IMR-90 (cell line): Measurements from ENCODE around the gene SYDE2. TPM values are rescaled to one million over a fixed set of nuclear protein-coding genes. Genes with fewer than 3 reads are reported as not detected.

Experiments
- ATAC-seq: fragments of 200-7000 bp; cut with Tn5 transposase; 2 replicates; pipeline ENCODE4 v1.9.1; 2020; ENCODE audit warnings: low read depth, mild to moderate bottlenecking, moderate library complexity
- BruUV-seq: library from RNA; stranded (reverse); fragments of 400-500 nt; replicated peaks from 2 replicates; lab custom pipeline; 2021; lab: Mats Ljungman, UMichigan
- CTCF ChIA-PET: fragments of 300-600 bp; formaldehyde crosslinking; extraction: SDS; loops from one replicate; lab custom pipeline; 2021; ENCODE audit warnings: antibody characterized with exemption; lab: Yijun Ruan, JAX
- POLR2A ChIA-PET: fragments of 300-600 bp; sonication (Branson Sonifier 250); formaldehyde crosslinking; loops from one replicate; lab custom pipeline; 2022; ENCODE audit warnings: antibody characterized with exemption; ENCODE audit not compliant: unreplicated experiment; lab: Charles Lee
- DNase-seq: peaks from one replicate; pipeline ENCODE4 v3.0.0; 2013
- H2AFZ ChIP-seq: replicated peaks from 2 replicates; pipeline ENCODE3; 2013; ENCODE audit warnings: low read length, mild to moderate bottlenecking; ENCODE audit not compliant: poor library complexity
- H2AK5ac ChIP-seq: 2 replicates; pipeline ENCODE4 v1.6.1; 2013; ENCODE audit warnings: low read depth, low read length, inconsistent platforms
- H2AK9ac ChIP-seq: replicated peaks from 2 replicates; pipeline ENCODE3; 2013; ENCODE audit warnings: mild to moderate bottlenecking, low read depth, low read length, moderate library complexity; ENCODE audit not compliant: poor library complexity
- H2BK120ac ChIP-seq: 2 replicates; pipeline ENCODE4 v1.6.1; 2013; ENCODE audit warnings: low read depth, low read length, inconsistent platforms
- H2BK15ac ChIP-seq: 3 replicates; pipeline ENCODE4 v1.6.1; 2013; ENCODE audit warnings: low read depth, low read length, inconsistent platforms
- H2BK20ac ChIP-seq: 2 replicates; pipeline ENCODE4 v1.6.1; 2013; ENCODE audit warnings: low read depth, mild to moderate bottlenecking, inconsistent platforms, low read length, moderate library complexity
- H2BK5ac ChIP-seq: 2 replicates; pipeline ENCODE4 v1.6.1; 2013; ENCODE audit warnings: mild to moderate bottlenecking, low read depth, low read length, inconsistent platforms; ENCODE audit not compliant: poor library complexity, severe bottlenecking
- H3K14ac ChIP-seq: replicated peaks from 2 replicates; pipeline ENCODE4 v1.6.1; 2013; ENCODE audit warnings: low read depth, low read length, inconsistent platforms
- H3K18ac ChIP-seq: 2 replicates; pipeline ENCODE4 v1.6.1; 2013; ENCODE audit warnings: low read depth, low read length, control low read depth
- H3K23ac ChIP-seq: 2 replicates; pipeline ENCODE4 v1.6.1; 2013; ENCODE audit warnings: low read depth, low read length, inconsistent platforms
- H3K27ac ChIP-seq: 2 replicates; pipeline ENCODE4 v1.5.1; 2013; ENCODE audit warnings: mild to moderate bottlenecking, control low read depth, low read length; ENCODE audit not compliant: insufficient read depth
- H3K27me3 ChIP-seq: 2 replicates; pipeline ENCODE4 v1.6.1; 2013; ENCODE audit warnings: low read length; ENCODE audit not compliant: control insufficient read depth, insufficient read depth
- H3K36me3 ChIP-seq: 2 replicates; pipeline ENCODE4 v1.6.1; 2013; ENCODE audit warnings: low read length, mixed read lengths; ENCODE audit not compliant: control insufficient read depth, insufficient read depth
- H3K4ac ChIP-seq: 2 replicates; pipeline ENCODE4 v1.6.1; 2013; ENCODE audit warnings: low read depth, low read length, inconsistent platforms
- H3K4me1 ChIP-seq: 2 replicates; pipeline ENCODE4 v1.6.1; 2013; ENCODE audit warnings: low read length, mixed read lengths; ENCODE audit not compliant: control insufficient read depth, insufficient read depth
- H3K4me2 ChIP-seq: 2 replicates; pipeline ENCODE4 v1.6.1; 2013; ENCODE audit warnings: low read depth, mild to moderate bottlenecking, control low read depth, low read length, moderate library complexity
- H3K4me3 ChIP-seq: 2 replicates; pipeline ENCODE4 v1.5.1; 2013; ENCODE audit warnings: low read depth, mild to moderate bottlenecking, control low read depth, low read length, moderate library complexity; ENCODE audit not compliant: insufficient read depth
- H3K56ac ChIP-seq: 2 replicates; pipeline ENCODE4 v1.6.1; 2013; ENCODE audit warnings: low read length, inconsistent platforms; ENCODE audit not compliant: insufficient read depth; ENCODE audit errors: extremely low read depth
- H3K79me1 ChIP-seq, 2 experiments: 2 replicates each; pipeline ENCODE4 v1.6.1; 2013; ENCODE audit warnings: low read length in 2 of 2, inconsistent platforms in 1 of 2, low read depth in 1 of 2
- H3K9ac ChIP-seq: 2 replicates; pipeline ENCODE4 v1.6.1; 2013; ENCODE audit warnings: low read depth, low read length, control low read depth
- H3K9me1 ChIP-seq: 2 replicates; pipeline ENCODE4 v1.6.1; 2013; ENCODE audit warnings: low read length, inconsistent platforms; ENCODE audit not compliant: insufficient read depth
- H3K9me3 ChIP-seq: 2 replicates; pipeline ENCODE4 v1.6.1; 2013; ENCODE audit warnings: low read length; ENCODE audit not compliant: control insufficient read depth, insufficient read depth
- H4K20me1 ChIP-seq: 2 replicates; pipeline ENCODE4 v1.6.1; 2013; ENCODE audit warnings: low read length, inconsistent platforms; ENCODE audit not compliant: insufficient read depth
- H4K5ac ChIP-seq: 2 replicates; pipeline ENCODE4 v1.6.1; 2013; ENCODE audit warnings: mild to moderate bottlenecking, low read depth, low read length, control low read depth
- H4K8ac ChIP-seq, 2 experiments: 2 replicates each; pipeline ENCODE4 v1.6.1; 2013; ENCODE audit warnings: low read depth in 2 of 2, low read length in 2 of 2, control low read depth in 1 of 2, inconsistent platforms in 1 of 2
- H4K91ac ChIP-seq: 2 replicates; pipeline ENCODE4 v1.6.1; 2013; ENCODE audit warnings: low read depth, low read length, inconsistent platforms; ENCODE audit not compliant: insufficient read depth
- BHLHE40 ChIP-seq: fragments of 150-350 bp; IDR thresholded peaks from 2 replicates; pipeline ENCODE4 v1.6.1; 2016; ENCODE audit warnings: mild to moderate bottlenecking, low read depth, low read length
- CEBPB ChIP-seq: IDR thresholded peaks from 2 replicates; pipeline ENCODE4 v1.6.1; 2012; ENCODE audit warnings: low read depth, low read length, improper control_type of control experiment
- CHD1 ChIP-seq: IDR thresholded peaks from 2 replicates; pipeline ENCODE4 v1.6.1; 2012; ENCODE audit warnings: low read depth, low read length, improper control_type of control experiment
- FOS ChIP-seq: fragments of 150-350 bp; IDR thresholded peaks from 2 replicates; pipeline ENCODE4 v1.6.1; 2016; ENCODE audit warnings: low read depth, low read length
- MAFK ChIP-seq: IDR thresholded peaks from 2 replicates; pipeline ENCODE4 v1.6.1; 2012; ENCODE audit warnings: low read depth, low read length, improper control_type of control experiment
- MAZ ChIP-seq: IDR thresholded peaks from 2 replicates; pipeline ENCODE4 v1.6.1; 2012; ENCODE audit warnings: low read depth, mild to moderate bottlenecking, low read length, improper control_type of control experiment, moderate library complexity, borderline replicate concordance
- MXI1 ChIP-seq: IDR thresholded peaks from 2 replicates; pipeline ENCODE4 v1.6.1; 2012; ENCODE audit warnings: low read depth, mild to moderate bottlenecking, low read length, moderate library complexity, borderline replicate concordance
- NFE2L2 ChIP-seq: fragments of 150-350 bp; IDR thresholded peaks from 2 replicates; pipeline ENCODE4 v1.6.1; 2016; ENCODE audit warnings: low read depth, mild to moderate bottlenecking, low read length
- POLR2A ChIP-seq: IDR thresholded peaks from 2 replicates; pipeline ENCODE4 v1.6.1; 2012; ENCODE audit warnings: mild to moderate bottlenecking, low read depth, low read length
- RAD21 ChIP-seq: IDR thresholded peaks from 2 replicates; pipeline ENCODE4 v1.6.1; 2012; ENCODE audit warnings: low read length, improper control_type of control experiment
- RCOR1 ChIP-seq: IDR thresholded peaks from 2 replicates; pipeline ENCODE4 v1.6.1; 2012; ENCODE audit warnings: mild to moderate bottlenecking, low read length, improper control_type of control experiment; ENCODE audit not compliant: insufficient replicate concordance
- RFX5 ChIP-seq: IDR thresholded peaks from 2 replicates; pipeline ENCODE4 v1.8.0; 2012; ENCODE audit warnings: low read depth, mild to moderate bottlenecking, low read length, moderate library complexity
- SMC3 ChIP-seq: fragments of 150-350 bp; IDR thresholded peaks from 2 replicates; pipeline ENCODE4 v1.6.1; 2016; ENCODE audit warnings: low read depth, mild to moderate bottlenecking, antibody characterized with exemption, low read length, moderate library complexity
- USF2 ChIP-seq: fragments of 150-350 bp; IDR thresholded peaks from 2 replicates; pipeline ENCODE4 v1.6.1; 2017; ENCODE audit warnings: mild to moderate bottlenecking, antibody characterized with exemption, low read length, low read depth
- WGBS, 2 experiments: methylation state at CpG; one replicate each; pipeline versions ENCODE4 v1.1.5 to v1.1.7; 2013; ENCODE audit warnings: missing lambda C conversion rate in 2 of 2; ENCODE audit not compliant: insufficient read length in 1 of 2; ENCODE audit errors: extremely low coverage in 2 of 2; 5-methylcytosine and 5-hydroxymethylcytosine counted together
- dilution Hi-C: fragments of 300-500 bp; cut with HindIII; formaldehyde crosslinking; loops from one replicate; pipeline ENCODE4 v1.14.3; 2018; ENCODE audit warnings: low sequenced_read_pairs; ENCODE audit not compliant: unreplicated experiment
- in situ Hi-C: fragments of 300-500 bp; cut with MboI; formaldehyde crosslinking; loops from 3 replicates; pipeline ENCODE4 v1.14.3; 2019; ENCODE audit warnings: low sequenced_read_pairs, inconsistent platforms, mixed read lengths
- intact Hi-C: fragments of 100-400 bp; cut with micrococcal nuclease; formaldehyde crosslinking; loops from 2 replicates; pipeline ENCODE4 v1.10.0; 2022
- polyA plus RNA-seq, 3 experiments: library from polyadenylated mRNA; depleted of rRNA; stranded (reverse); fragments of >200 nt; gene quantifications; 2 replicates each; pipeline ENCODE4 v1.2.3, GENCODE V29; 2012; ENCODE audit warnings: low replicate concordance in 1 of 3
- total RNA-seq: library from RNA; depleted of rRNA; stranded (reverse); fragments of >200 nt; gene quantifications from 2 replicates; pipeline ENCODE4 v1.2.3, GENCODE V29; 2012
- TF ChIP-seq, protein P1 (sequence below): conservative IDR thresholded peaks from 2 replicates; pipeline ENCODE4 v1.5.1; 2012; ENCODE audit warnings: mild to moderate bottlenecking, low read depth, low read length, improper control_type of control experiment
- TF ChIP-seq, protein P2 (sequence below): fragments of 150-350 bp; IDR thresholded peaks from 2 replicates; pipeline ENCODE4 v1.6.1; 2016; ENCODE audit warnings: low read depth, mild to moderate bottlenecking, low read length, moderate library complexity, borderline replicate concordance

The SYDE2 gene
- total and polyA plus RNA-seq, 2 of the 4 experiments (the other 2 are of a cell fraction): 1.8 to 10.0 TPM

- in situ Hi-C loops: loop anchor here (5.0 kb wide), 1 partner anchor 118 kb away; no protein-coding TSS in a partner anchor
- CTCF ChIA-PET: interaction anchor here (1.0 kb wide), 1 partner anchor 15 kb away, joined by 4 read pairs; no protein-coding TSS in a partner anchor
- no peaks in the 10 kb centered on the region for H3K79me1 ChIP-seq
- no peak overlapping the region for H3K18ac ChIP-seq
- ATAC-seq: no peak
- no peak overlapping the region for H3K14ac ChIP-seq
- H3K9me1 ChIP-seq: no peaks in the 10 kb centered on the region
- no peak overlapping the region for H2AFZ ChIP-seq
- no peak overlapping the region for H2BK120ac ChIP-seq
- WGBS, 2 experiments: 40% methylated on average over 1 of the region's 5 CpGs; no CpG with 5 or more reads in 1 of the 2 experiments
- H3K9ac ChIP-seq: no peak overlapping the region
- POLR2A ChIA-PET: no interaction called here
- H3K4me3 ChIP-seq: no peak overlapping the region
- DNase-seq: no peak
- H2BK20ac ChIP-seq: no peak overlapping the region
- no peak overlapping the region for H2AK5ac ChIP-seq
- intact Hi-C loops: no loop called here
- H3K36me3 ChIP-seq: no peaks in the 10 kb centered on the region
- no peak overlapping the region for H2BK15ac ChIP-seq
- H3K9me3 ChIP-seq: no peaks in the 10 kb centered on the region
- dilution Hi-C loops: no loop called here
- H3K4me2 ChIP-seq: no peak overlapping the region
- no peak overlapping the region for H4K5ac ChIP-seq
- no peak overlapping the region for H3K23ac ChIP-seq
- no peaks in the 10 kb centered on the region for H3K27me3 ChIP-seq
- H3K4ac ChIP-seq: no peak overlapping the region
- no peak overlapping the region for H4K8ac ChIP-seq
- TF ChIP-seq, protein P1, sequence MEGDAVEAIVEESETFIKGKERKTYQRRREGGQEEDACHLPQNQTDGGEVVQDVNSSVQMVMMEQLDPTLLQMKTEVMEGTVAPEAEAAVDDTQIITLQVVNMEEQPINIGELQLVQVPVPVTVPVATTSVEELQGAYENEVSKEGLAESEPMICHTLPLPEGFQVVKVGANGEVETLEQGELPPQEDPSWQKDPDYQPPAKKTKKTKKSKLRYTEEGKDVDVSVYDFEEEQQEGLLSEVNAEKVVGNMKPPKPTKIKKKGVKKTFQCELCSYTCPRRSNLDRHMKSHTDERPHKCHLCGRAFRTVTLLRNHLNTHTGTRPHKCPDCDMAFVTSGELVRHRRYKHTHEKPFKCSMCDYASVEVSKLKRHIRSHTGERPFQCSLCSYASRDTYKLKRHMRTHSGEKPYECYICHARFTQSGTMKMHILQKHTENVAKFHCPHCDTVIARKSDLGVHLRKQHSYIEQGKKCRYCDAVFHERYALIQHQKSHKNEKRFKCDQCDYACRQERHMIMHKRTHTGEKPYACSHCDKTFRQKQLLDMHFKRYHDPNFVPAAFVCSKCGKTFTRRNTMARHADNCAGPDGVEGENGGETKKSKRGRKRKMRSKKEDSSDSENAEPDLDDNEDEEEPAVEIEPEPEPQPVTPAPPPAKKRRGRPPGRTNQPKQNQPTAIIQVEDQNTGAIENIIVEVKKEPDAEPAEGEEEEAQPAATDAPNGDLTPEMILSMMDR: no peak
- no peak for TF ChIP-seq SMC3
- TF ChIP-seq MXI1: no peak
- no peak for TF ChIP-seq USF2
- TF ChIP-seq, protein P2, sequence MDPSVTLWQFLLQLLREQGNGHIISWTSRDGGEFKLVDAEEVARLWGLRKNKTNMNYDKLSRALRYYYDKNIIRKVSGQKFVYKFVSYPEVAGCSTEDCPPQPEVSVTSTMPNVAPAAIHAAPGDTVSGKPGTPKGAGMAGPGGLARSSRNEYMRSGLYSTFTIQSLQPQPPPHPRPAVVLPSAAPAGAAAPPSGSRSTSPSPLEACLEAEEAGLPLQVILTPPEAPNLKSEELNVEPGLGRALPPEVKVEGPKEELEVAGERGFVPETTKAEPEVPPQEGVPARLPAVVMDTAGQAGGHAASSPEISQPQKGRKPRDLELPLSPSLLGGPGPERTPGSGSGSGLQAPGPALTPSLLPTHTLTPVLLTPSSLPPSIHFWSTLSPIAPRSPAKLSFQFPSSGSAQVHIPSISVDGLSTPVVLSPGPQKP: no peak
- no peak for TF ChIP-seq RFX5
- no peak for TF ChIP-seq MAZ
- TF ChIP-seq BHLHE40: no peak
- TF ChIP-seq CEBPB: no peak
- no peak for TF ChIP-seq POLR2A
- TF ChIP-seq FOS: no peak
- TF ChIP-seq MAFK: no peak
- no peak for TF ChIP-seq RCOR1
- no peak for TF ChIP-seq RAD21
- TF ChIP-seq NFE2L2: no peak
- no peak for TF ChIP-seq CHD1
- H3K4me1 ChIP-seq: peaks cover 6% of the 10 kb centered on the region
- H2AK9ac ChIP-seq: peak overlapping the region; percentile 35
- no peaks in the 10 kb centered on the region for H4K20me1 ChIP-seq
- H3K56ac ChIP-seq: no peak overlapping the region
- no peak overlapping the region for H2BK5ac ChIP-seq
- no TSS peak for BruUV-seq
- H4K91ac ChIP-seq: no peak overlapping the region
- no peak overlapping the region for H3K27ac ChIP-seq
Observed at GRCh38 chr1:85124091-85124490, 76.7 kb downstream of the SYDE2 start.
